UCSD-AML1 (cell line): Measurements from ENCODE around the gene ARL5C.

Experiments
- DNase-seq: peaks from one replicate; lab custom pipeline; 2025; ENCODE audit not compliant: unreplicated experiment; lab: John Stamatoyannopoulos, UW

Gene ARL5C, protein sequence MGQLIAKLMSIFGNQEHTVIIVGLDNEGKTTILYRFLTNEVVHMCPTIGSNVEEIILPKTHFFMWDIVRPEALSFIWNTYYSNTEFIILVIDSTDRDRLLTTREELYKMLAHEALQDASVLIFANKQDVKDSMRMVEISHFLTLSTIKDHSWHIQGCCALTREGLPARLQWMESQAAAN

DNA sequence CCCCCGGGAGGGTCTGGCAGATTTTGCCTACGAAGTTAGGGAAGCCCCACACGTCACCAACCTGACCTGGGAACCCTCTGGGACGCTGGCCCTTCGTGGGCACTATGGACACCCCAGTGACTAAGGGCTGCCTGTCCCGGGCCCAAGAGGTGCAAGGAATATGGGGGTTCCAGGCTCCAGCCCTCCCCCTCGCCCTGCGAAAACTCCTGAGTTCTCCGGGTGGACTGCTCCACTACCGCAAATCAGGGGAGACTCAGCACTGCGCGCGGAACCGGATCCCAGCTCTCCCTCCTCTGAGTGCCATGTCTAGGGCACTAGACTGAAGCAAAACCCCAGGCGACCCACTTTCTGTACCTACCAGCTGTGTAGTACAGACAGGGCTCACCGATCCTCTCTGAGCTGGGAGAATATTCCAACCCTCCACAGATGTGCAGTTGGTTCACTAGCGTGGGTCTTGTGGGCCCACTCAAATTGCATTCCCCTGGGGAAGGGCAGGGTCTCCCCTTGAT, at the start of gene ARL5C:
ARL5C (minus strand) TSS at position 321 of the 509 bp plus-strand sequence. CDS start 401 bp downstream, outside the sequence.
- DNase-seq, result no peak

DNA sequence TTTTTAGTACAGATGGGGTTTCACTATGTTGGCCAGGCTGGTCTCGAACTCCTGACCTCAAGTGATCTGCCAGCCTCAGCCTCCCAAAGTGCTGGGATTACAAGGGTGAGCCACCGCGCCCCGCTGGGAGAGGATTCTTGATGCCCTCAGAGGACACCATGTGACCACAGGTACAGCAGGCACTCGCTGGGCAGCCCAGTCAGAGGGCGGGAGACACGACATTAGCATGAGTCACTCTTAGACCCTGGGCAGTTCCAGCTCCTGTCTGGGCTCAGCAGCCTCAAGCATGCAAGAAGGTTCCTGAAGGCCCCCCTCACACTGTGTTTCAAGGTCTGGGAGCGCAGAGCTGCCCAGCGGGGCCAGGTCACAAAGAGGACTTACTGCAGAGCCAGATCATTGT, 47.9 kb upstream of the ARL5C start:
- no peak for DNase-seq

DNA sequence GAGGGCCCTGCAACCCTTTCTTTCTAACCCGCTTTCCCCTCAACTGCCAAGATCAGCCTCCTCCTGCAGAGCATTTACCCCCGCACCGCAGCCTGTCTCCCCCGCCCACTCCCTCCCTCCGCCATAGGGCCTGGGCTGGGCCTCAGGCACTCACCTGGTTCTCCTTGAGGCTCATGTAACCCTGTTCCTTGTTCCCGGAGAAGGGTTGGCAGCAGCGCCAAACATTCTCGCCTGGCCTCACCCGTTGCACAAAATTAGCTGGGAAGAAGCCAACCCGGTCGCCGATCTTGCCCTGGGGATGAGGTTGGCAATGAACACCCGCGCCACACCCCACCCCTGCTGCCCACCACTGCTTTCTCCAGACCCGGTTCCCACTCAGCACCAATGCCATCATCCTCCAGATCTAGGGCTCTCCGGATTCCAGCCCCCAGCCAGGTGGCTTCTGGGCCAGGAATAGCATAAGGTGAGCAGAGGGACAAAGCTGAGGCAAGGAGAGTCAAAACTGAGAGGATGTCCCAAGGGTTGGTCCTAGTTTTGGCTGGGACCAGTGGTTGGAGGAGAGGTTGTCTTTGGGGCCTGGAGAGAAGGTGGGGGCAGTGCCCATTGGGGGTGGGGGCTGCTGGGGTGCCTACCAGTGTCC, 47.0 kb upstream of the ARL5C start:
- no peak for DNase-seq

DNA sequence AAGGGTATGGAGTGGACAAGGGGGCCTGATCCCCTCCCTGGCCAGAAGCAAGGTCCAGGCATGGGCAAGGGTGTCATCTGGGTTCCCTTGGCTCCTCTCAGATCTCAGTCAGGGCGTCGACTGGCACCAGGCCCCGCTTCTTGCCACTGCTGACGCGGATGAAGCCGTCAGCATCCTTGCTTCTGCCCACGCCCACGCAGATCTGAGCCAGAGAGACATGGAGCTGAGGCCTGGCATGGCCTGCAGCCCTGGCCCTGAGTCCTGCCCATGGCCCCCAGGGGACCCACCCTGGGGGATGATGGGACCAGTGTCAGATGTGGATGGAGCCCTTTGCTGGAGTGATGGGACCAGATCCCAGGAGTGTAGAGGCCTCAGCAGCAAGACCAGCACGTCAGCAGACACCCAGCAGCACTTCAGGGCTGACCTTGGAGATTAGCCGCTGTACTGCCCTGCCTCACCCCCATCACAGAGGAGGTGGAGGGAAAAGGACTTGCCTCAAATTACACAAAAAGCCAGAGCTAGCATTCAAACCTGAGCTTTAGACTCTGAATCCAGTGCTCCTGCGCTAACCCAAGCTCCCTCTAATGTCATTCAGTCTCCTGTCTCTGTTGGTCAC, 46.3 kb upstream of the ARL5C start:
- no peak for DNase-seq

DNA sequence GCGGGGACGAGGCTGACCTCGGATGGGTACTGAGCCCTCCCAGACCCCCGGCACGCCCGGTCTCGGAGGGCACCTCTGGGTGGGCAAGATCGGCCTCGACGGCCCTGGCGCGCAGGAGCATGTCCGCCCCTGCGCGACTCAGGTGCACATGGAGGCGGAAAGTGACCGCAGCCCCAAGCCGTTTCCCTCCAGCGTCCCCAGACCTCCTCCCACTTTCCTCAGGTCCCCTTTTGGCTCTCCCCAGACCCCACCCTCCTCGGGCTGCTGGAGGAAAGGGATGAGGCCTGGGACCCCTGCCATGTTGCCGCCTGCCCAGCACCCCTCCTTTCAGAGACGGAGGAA, 44.1 kb upstream of the ARL5C start:
- no peak for DNase-seq

DNA sequence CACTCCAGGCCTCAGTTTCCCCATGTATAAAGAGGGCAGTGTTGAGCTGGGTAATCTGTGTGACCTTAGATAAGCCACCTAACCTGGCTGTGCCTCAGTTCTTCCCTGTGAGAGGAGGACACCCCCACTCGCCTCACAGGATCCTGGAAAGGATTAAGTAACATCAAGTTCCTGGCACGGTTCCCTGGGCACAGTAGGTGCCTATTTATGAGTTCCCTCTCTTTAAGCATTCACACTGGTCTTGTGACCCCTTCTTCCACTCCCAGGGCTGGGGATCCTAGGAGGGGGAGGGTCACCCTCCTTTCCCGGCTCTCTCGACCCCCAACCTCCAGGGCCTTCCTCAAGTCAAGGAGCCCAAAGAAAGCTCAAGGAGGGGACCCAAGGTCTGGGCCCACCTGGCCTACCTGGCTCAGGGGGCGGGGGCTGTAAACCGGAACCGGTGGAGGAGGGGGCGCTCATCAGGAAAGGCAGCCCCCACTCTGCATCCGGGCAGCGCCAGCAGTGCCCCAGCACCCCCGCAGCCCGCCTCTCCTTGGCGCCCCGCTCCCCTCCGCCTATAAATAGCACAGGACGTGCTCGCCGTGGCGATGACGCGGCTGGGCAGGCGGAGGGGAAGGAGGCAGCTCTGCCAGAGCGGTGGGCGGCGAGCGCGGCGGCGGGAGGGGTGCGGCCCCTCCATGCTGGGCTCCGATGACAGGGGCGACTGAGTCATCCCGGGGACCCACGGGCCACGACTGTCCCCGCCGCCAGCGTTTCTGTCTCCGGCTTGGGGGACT, 43.5 kb upstream of the ARL5C start:
- peak; percentile 44 for DNase-seq

DNA sequence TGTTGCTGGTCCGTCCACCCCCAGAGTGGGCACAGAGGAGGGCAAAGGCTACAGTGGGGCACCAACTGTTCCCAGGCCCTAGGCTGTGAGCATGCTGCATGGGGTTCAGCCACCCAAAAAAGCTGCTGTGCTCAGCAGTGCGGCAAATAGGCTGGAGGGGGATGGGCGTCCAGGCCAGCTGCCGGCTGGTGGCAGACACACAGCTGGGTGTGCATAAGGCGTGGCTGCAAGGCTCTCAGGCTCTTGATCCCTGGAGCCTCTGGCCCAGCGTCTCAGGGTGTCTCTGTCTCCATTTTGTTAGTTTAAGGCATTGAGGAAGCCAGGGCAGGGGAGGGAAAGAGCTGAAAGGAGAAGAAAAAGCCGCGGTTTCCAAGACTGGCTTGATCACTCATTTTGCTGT, 42.9 kb upstream of the ARL5C start:
- DNase-seq, result no peak

DNA sequence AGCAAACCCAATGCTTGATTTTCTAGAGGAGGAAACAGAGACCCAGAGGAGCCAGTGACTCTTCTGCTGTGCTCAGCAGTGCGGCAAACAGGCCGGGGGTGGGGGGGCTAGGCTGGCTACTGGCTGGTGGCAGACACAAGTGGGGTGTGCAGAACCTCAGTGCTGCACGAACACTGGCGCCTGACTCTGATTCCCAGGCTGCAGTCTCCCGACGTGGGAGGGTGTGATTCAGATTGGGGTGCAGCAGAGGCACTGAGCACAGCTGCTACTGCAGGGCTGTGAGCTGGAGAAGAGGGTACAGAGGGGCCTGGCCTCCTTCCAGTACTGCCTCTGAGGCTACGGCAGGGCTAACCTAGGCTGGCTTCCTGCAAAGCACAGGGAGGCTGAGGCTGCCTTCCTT, 42.2 kb upstream of the ARL5C start:
- DNase-seq, result no peak

DNA sequence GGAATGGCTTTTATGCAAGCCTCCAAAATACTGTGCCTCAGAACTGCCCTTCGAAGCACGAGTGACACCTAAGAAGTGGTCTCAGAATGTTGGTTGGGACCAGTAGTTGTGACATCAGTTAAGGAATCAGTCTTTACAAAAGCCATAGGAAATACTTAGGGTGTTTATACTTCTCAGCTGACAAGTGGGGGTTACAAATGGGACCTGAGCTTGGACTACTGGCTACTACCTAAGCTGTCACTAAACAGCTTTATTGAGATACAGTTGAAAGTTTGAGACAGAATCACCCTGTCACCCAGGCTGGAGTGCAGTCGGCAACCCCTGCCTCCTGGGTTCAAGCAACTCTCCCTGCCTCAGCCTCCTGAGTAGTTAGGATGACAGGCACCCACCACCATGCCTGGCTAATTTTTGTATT, 39.2 kb upstream of the ARL5C start:
- no peak for DNase-seq

DNA sequence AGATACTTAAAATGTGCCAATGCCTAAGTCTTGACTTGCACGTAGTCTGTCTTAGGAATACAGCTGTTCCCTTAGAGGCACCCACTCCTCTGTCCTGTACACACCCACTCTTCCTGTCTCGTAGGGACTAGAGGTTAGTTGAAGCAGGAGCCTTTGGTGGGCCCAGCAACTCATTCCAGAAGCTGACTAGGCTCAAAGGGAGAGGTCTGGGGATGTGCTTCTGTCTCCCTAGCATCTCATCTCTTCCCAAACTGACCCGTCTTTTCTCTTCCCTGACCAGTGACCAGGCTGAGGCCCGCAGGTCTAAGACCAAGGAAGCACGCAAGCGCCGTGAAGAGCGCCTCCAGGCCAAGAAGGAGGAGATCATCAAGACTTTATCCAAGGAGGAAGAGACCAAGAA, 38.3 kb upstream of the ARL5C start:
- DNase-seq, result no peak

DNA sequence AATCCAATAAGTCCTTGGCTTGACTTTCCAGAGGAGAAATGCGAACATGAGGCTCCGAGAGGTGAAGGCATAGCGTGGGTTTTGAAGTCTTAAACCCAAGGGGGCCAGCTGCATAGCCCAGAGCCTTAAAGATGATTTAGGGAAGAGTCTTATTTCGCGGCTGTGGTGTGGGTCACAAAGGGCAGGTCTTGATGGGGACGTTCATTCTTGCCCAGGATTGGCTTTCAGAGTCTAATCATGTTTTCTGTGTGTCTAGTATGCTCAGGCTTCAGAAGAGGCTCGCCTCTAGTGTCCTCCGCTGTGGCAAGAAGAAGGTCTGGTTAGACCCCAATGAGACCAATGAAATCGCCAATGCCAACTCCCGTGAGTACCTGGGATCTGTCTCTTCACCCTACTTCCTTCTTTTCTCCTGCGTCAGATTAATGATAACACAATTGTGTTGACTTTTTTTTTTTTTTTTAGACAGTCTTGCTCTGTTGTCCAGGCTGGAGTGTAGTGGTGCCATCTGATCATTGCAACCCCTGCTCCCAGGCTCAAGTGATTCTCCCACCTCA, 35.1 kb upstream of the ARL5C start:
- DNase-seq, result no peak

DNA sequence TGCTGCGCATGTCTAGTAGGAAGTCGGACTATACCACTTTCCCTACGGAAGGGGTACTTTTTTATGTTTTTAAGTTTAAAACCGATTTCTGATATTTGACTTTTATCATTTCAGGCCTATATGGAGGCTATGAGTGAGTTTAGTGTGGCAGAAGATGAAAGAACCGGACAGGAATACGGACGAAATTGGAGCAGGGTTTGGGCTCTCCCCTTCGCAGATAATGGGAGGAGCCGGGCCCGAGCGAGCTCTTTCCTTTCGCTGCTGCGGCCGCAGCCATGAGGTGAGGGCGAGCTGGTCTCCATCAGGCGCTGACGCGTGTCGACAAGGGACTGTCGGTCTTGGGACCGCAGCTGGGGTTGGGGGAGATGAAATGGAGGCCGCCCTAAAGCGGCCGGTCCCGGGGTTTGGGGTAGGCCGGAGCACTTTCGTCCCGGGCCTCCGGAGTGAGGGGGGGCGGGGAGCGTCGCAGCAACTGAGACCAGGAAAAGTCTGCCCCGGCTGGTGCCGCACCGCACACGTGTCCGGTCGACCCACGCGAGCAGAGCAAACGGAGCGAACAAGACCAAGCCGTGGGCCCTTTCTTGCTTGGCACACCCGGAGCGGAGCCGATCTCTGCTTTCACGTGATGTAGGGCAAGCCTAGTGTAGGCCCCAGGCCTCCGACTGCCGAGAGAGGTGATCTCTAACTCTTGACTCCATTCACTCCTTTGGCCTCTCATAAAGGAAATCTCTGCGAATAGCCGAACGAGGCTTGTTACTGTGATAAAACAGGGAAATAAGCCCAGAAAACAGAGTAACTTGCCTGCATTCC, 34.3 kb upstream of the ARL5C start, which contains the start of gene RPL19:
RPL19 (plus strand) TSS at position 214 of the 810 bp plus-strand sequence; CDS start at position 276, 62 bp downstream.
- DNase-seq, result peak; percentile 83

DNA sequence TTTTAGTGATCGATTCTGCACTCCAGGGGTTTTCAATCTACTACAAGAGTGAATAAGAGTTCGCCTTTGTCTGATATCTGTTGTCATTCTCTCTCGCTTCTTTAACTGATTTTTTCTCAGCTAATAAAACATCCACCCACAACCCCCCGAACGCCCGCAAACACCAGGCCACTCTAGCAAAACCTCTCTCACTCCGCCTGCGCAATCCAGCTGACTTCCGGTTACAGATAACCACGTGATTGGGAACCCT, 33.8 kb upstream of the ARL5C start:
- DNase-seq, result peak; percentile 83

DNA sequence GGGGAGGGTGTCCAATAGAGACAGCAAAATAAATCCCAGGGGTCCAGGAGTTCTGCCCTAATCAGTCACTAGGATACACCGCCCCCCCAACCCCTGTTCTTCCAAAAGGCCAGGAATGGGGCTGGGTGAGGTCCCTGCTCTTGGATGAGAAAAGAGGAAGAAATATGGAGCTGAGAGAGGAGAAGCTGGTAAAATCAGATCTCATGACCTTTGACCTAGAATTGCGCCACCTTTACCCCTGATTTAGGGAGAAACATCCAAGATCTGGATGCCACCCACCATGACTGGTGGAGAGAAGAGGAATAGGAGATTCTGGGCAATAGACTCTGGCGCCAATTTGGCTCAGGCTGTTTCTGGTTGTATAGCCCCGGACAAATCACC, 32.2 kb upstream of the ARL5C start:
- no peak for DNase-seq

DNA sequence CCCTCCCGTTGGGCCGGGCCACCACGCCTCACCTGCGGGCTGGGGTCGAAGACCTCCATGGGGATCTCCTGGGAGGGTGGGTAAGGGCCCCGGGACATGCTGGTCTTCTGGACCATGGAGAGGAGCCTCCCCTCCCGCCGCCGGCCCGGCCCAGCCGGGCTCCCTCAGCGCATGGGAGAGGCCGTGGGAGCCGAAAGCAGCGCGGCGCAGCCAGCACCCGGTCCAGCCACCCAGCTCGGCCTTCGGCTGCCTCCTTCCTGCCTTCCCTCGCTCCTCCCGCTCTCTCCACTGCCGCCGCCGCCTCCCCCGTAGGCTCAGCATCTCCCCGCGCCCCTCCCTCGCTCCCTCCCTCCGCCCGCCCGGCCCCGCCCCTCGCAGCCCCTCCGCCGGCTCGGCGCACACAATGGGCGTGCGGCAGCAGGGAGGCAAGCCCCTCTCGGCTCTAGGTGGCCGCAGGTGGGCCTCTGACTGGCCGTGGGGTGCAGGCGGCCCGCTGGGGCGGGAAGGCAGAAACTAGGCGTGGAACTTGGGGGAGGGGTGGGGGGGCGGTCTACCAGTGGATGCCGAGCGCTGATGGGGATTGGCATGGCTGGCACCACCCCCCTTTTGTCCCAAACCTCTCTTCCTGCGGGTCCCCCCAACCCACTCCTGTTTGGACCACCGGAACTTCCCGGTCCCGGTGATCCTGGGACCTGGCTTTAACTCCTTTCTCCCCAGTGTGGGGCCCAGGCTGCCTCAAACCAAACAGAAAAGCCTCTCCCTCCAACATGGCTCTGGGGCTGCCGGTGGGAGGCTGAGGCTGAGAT, 31.6 kb upstream of the ARL5C start, which contains the start of gene CACNB1:
CACNB1 (minus strand) TSS at position 290 of the 806 bp plus-strand sequence; CDS start at position 116, 174 bp downstream.
- DNase-seq, result peak; percentile 73

DNA sequence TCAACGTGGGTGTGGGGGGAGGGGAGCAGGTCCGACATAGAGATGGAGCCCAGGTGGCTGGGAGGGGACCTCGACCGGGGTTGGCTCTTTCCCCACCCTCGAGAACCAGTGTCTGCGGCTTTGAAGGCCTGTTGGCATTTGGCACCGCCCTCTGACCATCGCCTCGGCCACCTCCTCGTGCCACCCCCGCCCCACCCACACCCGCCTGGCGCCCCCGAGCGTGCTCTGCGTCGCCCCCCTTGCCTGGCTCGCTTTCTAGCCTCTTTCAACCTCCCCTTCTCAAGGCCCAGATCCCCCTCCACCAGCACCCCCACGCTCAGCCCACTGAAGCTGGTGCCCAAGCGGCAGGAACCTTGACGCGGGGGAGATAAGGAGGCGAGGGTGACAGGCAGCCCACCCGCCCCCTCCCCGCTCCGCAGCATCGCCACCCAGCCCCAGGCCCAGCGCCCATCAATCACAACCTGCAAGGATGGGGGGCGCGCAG, 30.9 kb upstream of the ARL5C start:
- DNase-seq, result no peak

DNA sequence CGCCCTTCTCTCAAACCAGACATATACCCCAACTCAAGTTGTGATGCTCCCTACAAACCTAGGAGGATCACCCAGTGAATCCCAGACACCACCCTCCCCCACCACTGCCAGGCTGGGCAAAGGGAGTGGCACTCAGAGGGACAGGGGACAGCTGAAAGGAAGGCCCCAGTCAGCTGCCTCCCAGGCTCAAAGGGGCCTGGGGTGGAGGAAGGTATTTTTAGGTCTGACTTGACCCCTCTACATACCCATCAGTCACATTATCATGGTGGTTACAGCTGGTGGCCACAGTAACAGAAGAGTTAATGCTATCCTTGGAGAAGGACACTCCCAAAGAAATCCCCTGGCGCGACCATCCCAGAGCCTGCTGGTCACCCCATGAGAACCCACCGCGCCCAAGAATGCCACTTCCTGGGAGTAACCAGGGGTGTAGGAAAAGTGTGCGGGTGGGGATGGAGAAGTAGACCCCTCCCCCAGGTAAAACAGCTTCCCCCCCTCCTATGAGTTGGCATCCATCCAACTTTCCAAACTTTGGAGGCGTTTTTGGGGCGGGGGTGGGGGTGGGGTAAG, 30.4 kb upstream of the ARL5C start:
- DNase-seq, result no peak

DNA sequence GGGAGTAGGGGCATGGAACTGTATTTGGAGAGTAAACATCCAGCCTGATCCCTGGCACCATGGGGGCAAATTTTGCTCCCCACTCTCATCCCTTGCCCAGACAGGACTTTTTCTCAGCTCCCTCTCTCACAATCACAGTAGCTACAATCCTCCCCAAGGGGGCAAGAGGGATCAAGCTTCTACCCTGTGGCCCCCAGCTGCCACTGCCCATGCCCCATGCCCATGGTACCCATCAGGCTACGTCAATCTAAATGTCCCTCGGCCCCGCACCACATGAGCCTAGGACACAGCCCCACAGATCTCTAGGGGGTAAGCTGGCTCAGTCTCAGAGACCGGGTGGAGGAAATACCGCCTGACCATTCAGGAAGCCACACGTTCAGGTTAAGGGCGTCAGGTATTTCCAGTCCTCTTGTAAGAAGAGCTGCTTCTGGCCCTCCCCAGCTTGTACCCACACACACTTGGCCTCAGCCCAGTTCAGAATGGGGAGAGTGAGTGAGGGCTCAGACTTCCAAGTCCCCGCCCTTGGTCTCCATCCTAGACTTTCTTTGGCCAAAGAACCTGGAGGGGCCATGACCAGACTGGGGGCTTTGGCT, 29.7 kb upstream of the ARL5C start:
- no peak for DNase-seq

DNA sequence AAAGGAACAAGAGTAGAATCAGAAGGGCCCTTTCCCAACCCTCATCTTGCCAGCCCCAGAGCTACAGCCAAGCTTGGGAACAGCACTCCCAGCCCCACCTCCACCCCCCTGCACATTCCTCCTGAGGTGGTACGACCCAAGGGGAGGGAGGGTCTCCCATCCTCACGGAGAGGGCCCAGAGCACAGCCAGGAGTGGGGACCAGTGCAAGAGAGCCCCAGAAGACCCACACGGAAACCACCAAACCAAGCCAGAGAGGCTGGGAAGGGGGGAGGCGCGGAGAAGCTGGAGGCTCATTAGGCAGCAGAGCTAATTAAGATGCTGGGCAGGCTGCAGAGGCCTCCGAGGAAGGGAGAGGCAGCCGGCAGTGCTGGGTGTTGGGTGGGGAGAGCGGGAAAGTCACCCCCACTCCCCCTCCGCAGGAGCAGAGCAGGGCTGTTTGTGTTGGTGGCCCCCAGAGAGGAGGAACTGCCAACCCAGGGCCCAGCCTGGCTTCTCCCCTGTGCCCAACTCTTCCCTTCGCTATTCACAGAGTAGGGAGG, 29.1 kb upstream of the ARL5C start:
- DNase-seq, result no peak
